ENCODE results near the gene PLXNB3.

DNA sequence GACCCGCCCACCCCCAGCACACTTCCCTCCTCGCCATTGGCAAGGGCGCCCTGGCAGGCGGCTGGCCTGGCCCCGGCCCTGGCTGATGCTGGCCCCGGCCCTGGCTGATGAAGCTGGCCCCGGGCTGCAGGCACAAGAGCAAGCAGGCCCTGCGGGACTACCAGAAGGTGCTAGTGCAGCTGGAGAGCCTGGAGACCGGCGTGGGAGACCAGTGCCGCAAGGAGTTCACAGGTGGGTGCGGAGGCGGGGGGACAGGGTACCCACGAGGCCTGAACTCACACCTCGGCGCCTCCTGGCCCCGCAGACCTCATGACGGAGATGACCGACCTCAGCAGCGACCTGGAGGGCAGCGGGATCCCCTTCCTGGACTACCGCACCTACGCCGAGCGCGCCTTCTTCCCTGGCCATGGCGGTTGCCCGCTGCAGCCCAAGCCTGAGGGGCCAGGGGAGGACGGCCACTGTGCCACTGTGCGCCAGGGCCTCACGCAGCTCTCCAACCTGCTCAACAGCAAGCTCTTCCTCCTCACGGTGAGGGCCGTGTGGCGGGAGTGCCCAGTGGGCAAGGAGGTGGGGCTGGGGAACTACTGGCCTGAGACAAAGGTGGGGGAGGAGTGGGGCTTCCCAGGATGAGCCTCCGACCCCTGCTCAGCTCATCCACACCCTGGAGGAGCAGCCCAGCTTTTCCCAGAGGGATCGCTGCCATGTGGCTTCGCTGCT, 10.7 kb downstream of the PLXNB3 start:
- TF ChIP-seq, protein P1, sequence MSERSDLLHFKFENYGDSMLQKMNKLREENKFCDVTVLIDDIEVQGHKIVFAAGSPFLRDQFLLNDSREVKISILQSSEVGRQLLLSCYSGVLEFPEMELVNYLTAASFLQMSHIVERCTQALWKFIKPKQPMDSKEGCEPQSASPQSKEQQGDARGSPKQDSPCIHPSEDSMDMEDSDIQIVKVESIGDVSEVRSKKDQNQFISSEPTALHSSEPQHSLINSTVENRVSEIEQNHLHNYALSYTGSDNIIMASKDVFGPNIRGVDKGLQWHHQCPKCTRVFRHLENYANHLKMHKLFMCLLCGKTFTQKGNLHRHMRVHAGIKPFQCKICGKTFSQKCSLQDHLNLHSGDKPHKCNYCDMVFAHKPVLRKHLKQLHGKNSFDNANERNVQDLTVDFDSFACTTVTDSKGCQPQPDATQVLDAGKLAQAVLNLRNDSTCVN (tag by site-specific recombination; optimal IDR thresholded peaks at IDR 0.05), result no peak
- TF ChIP-seq, protein P2, sequence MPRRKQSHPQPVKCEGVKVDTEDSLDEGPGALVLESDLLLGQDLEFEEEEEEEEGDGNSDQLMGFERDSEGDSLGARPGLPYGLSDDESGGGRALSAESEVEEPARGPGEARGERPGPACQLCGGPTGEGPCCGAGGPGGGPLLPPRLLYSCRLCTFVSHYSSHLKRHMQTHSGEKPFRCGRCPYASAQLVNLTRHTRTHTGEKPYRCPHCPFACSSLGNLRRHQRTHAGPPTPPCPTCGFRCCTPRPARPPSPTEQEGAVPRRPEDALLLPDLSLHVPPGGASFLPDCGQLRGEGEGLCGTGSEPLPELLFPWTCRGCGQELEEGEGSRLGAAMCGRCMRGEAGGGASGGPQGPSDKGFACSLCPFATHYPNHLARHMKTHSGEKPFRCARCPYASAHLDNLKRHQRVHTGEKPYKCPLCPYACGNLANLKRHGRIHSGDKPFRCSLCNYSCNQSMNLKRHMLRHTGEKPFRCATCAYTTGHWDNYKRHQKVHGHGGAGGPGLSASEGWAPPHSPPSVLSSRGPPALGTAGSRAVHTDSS (tag by site-specific recombination; IDR thresholded peaks at IDR 0.05), result no peak
- TF ChIP-seq SETDB1 (IDR thresholded peaks at IDR 0.05; ENCODE audit: insufficient read length, low read length), result no peak
- no peak for TF ChIP-seq ZNF184 (tag by site-specific recombination; IDR thresholded peaks at IDR 0.05)
- TF ChIP-seq, protein P3, sequence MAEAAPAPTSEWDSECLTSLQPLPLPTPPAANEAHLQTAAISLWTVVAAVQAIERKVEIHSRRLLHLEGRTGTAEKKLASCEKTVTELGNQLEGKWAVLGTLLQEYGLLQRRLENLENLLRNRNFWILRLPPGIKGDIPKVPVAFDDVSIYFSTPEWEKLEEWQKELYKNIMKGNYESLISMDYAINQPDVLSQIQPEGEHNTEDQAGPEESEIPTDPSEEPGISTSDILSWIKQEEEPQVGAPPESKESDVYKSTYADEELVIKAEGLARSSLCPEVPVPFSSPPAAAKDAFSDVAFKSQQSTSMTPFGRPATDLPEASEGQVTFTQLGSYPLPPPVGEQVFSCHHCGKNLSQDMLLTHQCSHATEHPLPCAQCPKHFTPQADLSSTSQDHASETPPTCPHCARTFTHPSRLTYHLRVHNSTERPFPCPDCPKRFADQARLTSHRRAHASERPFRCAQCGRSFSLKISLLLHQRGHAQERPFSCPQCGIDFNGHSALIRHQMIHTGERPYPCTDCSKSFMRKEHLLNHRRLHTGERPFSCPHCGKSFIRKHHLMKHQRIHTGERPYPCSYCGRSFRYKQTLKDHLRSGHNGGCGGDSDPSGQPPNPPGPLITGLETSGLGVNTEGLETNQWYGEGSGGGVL (tag by site-specific recombination; IDR thresholded peaks at IDR 0.05), result no peak
